HG03280 (cell line): ENCODE results near the gene KHDRBS2.

ENCODE experiments used
- ATAC-seq: cut with Tn5 transposase; IDR thresholded peaks from one replicate; pipeline ENCODE4 v1.9.1; 2021; ENCODE audit warnings: mild to moderate bottlenecking, moderate library complexity; ENCODE audit not compliant: unreplicated experiment

Gene KHDRBS2

DNA sequence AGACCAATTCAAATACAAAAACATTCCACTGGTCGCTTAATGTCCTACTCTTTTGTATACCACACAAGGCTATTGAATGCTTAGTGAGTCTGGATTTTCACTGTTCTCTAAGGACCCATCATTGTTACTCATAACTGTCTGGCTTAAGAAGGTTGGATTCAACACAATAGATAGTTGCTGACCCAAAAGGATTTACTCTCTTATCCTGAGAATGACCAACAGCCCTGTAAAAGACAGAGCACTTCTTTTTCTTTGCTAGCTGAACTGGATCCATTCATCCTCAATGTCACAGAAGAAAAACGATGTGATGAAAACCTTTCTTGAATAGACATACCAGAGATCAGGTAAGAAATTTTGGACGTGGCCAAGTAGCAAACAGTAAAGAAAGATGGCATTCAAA is 645.6 kb downstream of the KHDRBS2 start:
- no peak for ATAC-seq
